NCI-H526 treated with DMSO at 0.1 percent for 48 hours (cell line): Measurements from ENCODE around the gene RABEP1.

ENCODE experiments used
- DNase-seq: peaks from one replicate; lab custom pipeline; 2025; lab: John Stamatoyannopoulos, UW

RABEP1 gene

GRCh38 chr17:5364156-5364555, 82.1 kb downstream of the RABEP1 start:
- DNase-seq: no peak

GRCh38 chr17:5364696-5365095, 82.6 kb downstream of the RABEP1 start:
- no peak for DNase-seq

- DNase-seq: no peak
Observed at GRCh38 chr17:5365831-5366230, 83.7 kb downstream of the RABEP1 start.

GRCh38 chr17:5370411-5370810, 88.3 kb downstream of the RABEP1 start:
- no peak for DNase-seq

GRCh38 chr17:5373112-5373511, 91.0 kb downstream of the RABEP1 start:
- DNase-seq: no peak

- no peak for DNase-seq
Observed at GRCh38 chr17:5378566-5379207, 96.6 kb downstream of the RABEP1 start.

GRCh38 chr17:5379351-5380107, 97.4 kb downstream of the RABEP1 start:
- DNase-seq: no peak

- DNase-seq: no peak
Observed at GRCh38 chr17:5380491-5381135, 98.5 kb downstream of the RABEP1 start.

GRCh38 chr17:5381542-5381941, 99.5 kb downstream of the RABEP1 start:
- no peak for DNase-seq

- no peak for DNase-seq
Observed at GRCh38 chr17:5391678-5392077, 109.6 kb downstream of the RABEP1 start.

- no peak for DNase-seq
Observed at GRCh38 chr17:5396612-5397011, 114.5 kb downstream of the RABEP1 start.

- DNase-seq: no peak
Observed at GRCh38 chr17:5399767-5400166, 117.7 kb downstream of the RABEP1 start.

- no peak for DNase-seq
Observed at GRCh38 chr17:5405400-5405799, 123.3 kb downstream of the RABEP1 start.

- no peak for DNase-seq
Observed at GRCh38 chr17:5408186-5408585, 126.1 kb downstream of the RABEP1 start.

- no peak for DNase-seq
Observed at GRCh38 chr17:5410594-5411272, 128.6 kb downstream of the RABEP1 start.

GRCh38 chr17:5413682-5414081, 131.6 kb downstream of the RABEP1 start:
- no peak for DNase-seq

- no peak for DNase-seq
Observed at GRCh38 chr17:5416901-5417300, 134.8 kb downstream of the RABEP1 start.

GRCh38 chr17:5418858-5419355, 136.8 kb downstream of the RABEP1 start:
- peak; percentile 38 for DNase-seq

- peak; percentile 91 for DNase-seq
Observed at GRCh38 chr17:5419356-5419958, 137.4 kb downstream of the RABEP1 start, which contains the start of gene NUP88. Gene NUP88 (minus strand): TSS chr17:5419662. CDS start chr17:5419650, 12 bp downstream.

GRCh38 chr17:5419959-5420653, 138.0 kb downstream of the RABEP1 start, which contains the start of gene RPAIN:
Gene RPAIN (plus strand): TSS chr17:5420182. CDS start chr17:5420211, 29 bp downstream.
- peak; percentile 89 for DNase-seq

- no peak for DNase-seq
Observed at GRCh38 chr17:5422505-5422904, 140.4 kb downstream of the RABEP1 start.
